Head of caudate nucleus (tissue), 42 donors: ENCODE measurements around the gene GOLGA6L26.
A peak's percentile ranks its signal among the peaks of the same experiment; 100 is the strongest.
"Not testable (repeated sequence)": the region's sequence is repeated elsewhere in the genome, so short reads cannot be mapped to it uniquely, and the experiment has no call there.

Experiments used
- DNase-seq, 42 donors: peaks; one replicate each; pipeline versions ENCODE4 v3.0.0 to v3.0.0-alpha.2; 2020 to 2021; ENCODE audit warnings: mixed read lengths in 7 of 42
- intact Hi-C: fragments of 100-400 bp; cut with DNase I; formaldehyde crosslinking; loops from one replicate; pipeline ENCODE4 v1.15.0; 2022

Gene GOLGA6L26, protein sequence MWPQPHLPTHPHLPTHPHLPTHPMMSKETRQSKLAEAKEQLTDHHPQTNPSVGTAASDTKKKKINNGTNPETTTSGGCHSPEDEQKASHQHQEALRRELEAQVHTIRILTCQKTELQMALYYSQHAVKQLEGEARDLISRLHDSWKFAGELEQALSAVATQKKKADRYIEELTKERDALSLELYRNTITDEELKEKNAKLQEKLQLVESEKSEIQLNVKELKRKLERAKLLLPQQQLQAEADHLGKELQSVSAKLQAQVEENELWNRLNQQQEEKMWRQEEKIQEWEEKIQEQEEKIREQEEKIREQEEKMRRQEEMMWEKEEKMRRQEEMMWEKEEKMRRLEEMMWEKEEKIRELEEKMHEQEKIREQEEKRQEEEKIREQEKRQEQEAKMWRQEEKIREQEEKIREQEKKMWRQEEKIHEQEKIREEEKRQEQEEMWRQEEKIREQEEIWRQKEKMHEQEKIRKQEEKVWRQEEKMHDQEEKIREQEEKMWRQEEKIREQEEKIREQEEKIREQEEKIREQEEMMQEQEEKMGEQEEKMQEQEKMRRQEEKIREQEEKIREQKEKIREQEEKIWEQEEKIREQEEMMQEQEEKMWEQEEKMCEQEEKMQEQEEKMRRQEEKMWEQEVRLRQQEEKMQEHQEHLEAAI

GRCh38 chr15:23334096-23334495 lies at the start of gene GOLGA6L26:
Gene GOLGA6L26, minus strand, starts transcription at chr15:23334196. Its CDS starts 61 bp downstream, at chr15:23334135.
- DNase-seq, intact Hi-C loops: not testable (repeated sequence)

DNA sequence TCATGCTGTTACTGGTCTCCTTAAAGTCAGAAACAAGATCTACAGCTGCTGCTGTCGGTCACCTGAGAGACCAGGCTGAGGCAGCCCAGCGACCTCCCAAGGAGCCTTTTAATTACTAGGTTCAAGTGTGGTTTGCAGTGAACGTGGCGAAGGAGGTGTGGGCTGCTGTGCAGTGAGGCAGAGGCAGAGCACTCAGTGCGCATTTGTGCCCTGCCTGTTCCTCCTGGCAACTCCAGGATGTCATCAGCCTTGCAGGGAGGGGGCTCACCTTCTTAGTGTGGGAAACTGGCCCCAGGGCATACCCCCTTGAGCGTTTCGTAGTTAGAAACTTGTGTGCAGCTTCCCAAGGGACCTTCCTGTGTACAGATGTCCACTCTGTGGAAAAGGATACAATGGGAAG lies 47.2 kb upstream of the GOLGA6L26 start:
- DNase-seq, intact Hi-C loops: not testable (repeated sequence)

- intact Hi-C loops, DNase-seq: not testable (repeated sequence)
These were observed 46.7 kb upstream of the GOLGA6L26 start for GRCh38 chr15:23380700-23381099.

DNA sequence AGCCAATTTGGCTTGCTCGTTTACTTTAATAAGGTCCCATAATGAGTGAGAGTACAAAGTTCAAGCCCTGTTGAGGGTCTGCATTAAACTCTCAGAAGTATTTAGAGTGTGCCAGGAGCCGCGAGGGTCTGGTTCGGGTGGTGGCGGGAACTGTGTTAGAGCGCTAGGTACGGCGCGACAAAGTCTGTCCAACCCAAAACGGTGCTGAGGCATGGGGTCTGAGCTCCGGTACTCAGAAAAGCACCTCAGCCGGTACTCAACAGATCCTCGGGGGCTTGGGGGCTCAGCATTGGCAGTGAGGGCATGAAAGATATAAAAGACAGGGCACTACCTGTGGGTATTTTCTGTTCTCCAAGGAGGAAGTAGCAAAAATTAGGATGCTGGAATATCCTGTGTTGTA lies 45.0 kb upstream of the GOLGA6L26 start:
- intact Hi-C loops: not testable (repeated sequence)

DNA sequence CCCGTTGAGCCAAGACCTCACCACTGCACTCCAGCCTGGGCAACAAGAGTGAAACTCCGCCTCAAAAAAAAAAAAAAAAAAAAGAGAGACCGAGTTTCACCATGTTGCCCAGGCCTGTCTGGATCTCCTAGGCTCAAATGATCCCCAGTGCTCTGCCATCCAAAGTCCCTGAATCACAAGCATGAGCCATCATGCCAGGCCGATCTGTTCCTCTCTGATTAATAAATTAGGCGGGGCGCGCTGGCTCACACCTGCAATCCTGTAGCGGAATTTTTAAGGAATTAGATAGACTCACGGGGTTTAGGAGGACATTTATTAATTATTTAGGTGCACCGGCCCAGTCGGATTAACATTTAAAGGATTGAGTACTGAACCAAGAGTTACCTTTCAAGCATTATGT lies 40.2 kb upstream of the GOLGA6L26 start:
- intact Hi-C loops, DNase-seq: not testable (repeated sequence)

More for the DNA sequence above, 45.0 kb upstream of the GOLGA6L26 start:
- DNase-seq: not testable (repeated sequence)

DNA sequence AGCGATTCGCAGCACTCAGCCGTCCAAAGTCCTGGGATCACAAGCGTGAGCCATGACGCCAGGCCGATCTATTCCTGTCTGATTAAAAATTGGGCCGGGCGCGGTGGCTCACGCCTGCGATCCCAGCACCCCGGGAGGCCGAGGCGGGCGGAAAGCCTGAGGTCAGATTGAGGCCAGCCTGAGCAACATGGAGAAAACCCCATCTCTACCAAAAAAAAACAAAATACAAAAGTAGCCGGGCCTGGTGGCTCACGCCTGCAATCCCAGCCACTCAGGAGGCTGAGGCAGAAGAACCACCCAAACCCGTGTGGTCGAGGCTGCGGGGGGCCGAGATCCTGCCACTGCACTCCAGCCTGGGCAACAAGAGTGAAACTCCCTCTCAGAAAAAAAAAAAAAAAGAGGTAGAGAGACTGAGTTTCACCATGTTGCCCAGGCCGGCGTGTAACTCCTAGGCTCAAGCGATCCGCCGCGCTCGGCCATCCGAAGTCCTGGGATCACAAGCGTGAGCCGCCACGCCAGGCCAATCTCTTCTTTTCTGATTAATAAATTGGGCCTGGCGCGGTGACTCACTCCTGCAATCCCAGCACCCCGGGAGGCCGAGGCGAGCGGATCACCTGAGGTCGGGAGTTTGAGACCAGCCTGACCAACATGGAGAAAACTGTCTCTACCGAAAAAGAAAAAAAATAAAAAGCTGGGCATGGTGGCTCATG lies 39.0 kb upstream of the GOLGA6L26 start:
- DNase-seq, intact Hi-C loops: not testable (repeated sequence)

DNA sequence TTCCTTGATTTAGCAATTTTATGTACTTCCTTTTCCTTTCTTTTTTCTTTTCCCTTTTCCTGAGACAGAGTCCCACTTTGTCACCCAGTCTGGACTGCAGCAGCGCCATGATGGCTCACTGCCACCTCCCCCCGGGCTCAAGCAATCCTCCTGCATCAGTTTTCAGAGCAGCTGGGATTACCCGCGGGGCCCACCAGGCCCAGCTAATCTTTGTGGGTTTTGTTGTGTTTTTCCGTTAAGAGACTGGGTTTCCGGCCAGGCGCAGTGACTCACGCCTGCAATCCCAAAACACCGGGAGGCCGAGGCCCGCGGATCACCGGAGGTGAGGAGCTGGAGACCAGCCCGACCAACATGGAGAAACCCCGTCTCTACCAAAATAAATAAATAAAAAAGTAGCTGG lies 38.3 kb upstream of the GOLGA6L26 start:
- no peak for DNase-seq

GRCh38 chr15:23371868-23372267 lies 37.9 kb upstream of the GOLGA6L26 start:
- intact Hi-C loops: not testable (repeated sequence)

More for the DNA sequence above, 38.3 kb upstream of the GOLGA6L26 start:
- intact Hi-C loops: no loop called here

DNA sequence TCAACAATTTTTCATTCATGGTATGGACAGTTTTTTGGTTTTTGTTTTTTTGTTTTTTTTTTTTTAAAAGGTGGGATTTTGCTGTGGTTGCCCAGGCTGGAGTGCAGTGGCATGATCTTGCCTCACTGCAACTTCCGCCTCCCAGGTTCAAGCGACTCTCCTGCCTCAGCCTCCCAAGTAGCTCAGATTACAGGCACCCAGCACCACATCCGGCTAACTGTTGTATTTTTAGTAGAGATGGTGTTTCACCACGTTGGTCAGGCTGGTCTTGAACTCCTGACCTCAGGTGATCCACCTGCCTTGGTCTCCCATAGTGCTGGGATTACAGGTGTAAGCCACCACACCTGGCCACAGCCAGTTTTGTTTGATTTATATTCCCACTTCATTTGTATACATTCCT lies 37.1 kb upstream of the GOLGA6L26 start:
- DNase-seq, intact Hi-C loops: not testable (repeated sequence)

More at GRCh38 chr15:23371868-23372267, 37.9 kb upstream of the GOLGA6L26 start:
- not testable (repeated sequence) for DNase-seq

DNA sequence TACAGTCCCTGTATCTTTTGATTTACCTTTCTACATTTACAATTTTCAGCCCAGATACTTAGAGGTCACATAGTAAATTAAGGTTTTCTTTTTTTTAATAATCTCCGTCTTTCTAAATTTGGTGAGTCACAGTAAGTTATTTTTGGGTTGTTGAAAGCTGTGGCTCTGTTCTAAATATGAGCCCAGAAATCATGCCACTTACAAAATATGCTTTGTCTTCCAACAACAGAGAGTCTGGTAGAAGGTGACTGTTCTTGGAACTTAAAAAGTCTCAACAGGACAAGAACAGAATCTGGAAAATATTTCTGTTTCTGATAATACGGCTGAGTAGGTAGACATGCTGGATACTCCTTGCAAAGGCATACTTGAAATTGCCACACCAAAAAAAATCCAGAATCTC lies 36.6 kb upstream of the GOLGA6L26 start:
- DNase-seq: no peak
- intact Hi-C loops: no loop called here

DNA sequence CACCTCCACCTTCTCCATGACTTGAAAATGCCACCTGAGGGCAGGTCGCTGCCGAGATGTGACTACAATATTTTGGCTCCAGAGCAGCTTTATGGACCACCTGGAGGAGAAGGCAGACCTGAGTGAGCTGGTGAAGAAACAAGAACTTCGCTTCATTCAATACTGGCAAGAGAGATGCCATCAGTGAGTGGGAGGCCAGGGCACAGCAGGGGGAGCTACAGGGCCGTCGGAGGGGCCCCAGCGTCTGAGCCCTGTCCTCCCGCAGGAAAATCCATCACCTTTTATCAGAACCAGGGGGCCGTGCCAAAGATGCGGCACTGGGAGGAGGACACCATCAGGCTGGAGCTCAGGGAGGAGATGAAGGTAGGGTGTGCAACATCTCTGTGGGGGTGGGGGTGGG lies 30.3 kb upstream of the GOLGA6L26 start:
- intact Hi-C loops, DNase-seq: not testable (repeated sequence)

- DNase-seq: peak in 1 of 42 donors; percentile 5
- intact Hi-C loops: not testable (repeated sequence)
These were observed 28.6 kb upstream of the GOLGA6L26 start for GRCh38 chr15:23362622-23363021.

GRCh38 chr15:23354448-23354847 lies 20.5 kb upstream of the GOLGA6L26 start, which contains the start of gene GOLGA8S:
Gene GOLGA8S, plus strand, starts transcription at chr15:23354748. Its CDS starts 62 bp downstream, at chr15:23354810.
- intact Hi-C loops, DNase-seq: not testable (repeated sequence)

- intact Hi-C loops: not testable (repeated sequence)
These were observed 22.8 kb downstream of the GOLGA6L26 start for GRCh38 chr15:23311233-23311632.

DNA sequence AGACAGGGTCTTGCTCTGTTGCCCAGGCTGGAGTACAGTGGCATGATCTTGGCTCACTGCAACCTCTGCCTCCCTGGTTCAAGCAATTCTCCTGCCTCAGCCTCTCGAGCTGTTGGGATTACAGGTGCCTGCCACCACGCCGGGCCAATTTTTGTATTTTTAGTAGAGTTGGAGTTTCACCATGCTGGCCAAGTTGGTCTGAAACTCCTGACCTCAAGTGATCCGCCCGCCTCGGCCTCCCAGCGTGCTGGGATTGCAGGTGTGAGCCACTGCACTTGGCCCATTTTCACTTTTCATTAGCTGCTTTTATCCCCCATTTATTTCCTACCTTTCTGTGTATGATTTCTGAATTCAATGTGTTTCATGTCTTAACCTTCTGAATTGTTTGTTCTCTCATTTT lies 28.1 kb downstream of the GOLGA6L26 start:
- DNase-seq: not testable (repeated sequence)

More at GRCh38 chr15:23311233-23311632, 22.8 kb downstream of the GOLGA6L26 start:
- not testable (repeated sequence) for DNase-seq

DNA sequence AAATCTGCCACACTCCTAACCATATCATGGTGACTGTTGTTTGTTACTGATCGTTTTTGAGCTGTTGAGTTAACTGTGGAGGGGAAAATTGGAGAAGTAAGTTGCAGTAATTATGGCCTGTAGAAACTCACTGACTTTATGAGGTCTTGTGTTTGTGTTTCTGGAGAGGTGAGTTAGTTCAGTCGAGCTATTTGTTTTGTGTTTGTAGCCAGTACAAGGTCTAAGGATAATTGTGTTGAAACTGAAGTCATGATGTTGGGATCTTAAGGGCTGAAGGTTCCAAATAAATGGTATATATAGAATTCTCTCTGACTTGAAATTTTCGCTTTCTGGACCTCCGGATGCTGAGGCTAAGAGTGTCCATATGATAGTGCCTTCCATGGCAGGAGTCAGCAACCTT lies 29.2 kb downstream of the GOLGA6L26 start:
- intact Hi-C loops, DNase-seq: not testable (repeated sequence)

More for the DNA sequence above, 28.1 kb downstream of the GOLGA6L26 start:
- intact Hi-C loops: not testable (repeated sequence)

- peak in 2 of 42 donors; percentile 6 to 30 for DNase-seq
- intact Hi-C loops: not testable (repeated sequence)
These were observed 29.7 kb downstream of the GOLGA6L26 start for GRCh38 chr15:23304267-23304666.

DNA sequence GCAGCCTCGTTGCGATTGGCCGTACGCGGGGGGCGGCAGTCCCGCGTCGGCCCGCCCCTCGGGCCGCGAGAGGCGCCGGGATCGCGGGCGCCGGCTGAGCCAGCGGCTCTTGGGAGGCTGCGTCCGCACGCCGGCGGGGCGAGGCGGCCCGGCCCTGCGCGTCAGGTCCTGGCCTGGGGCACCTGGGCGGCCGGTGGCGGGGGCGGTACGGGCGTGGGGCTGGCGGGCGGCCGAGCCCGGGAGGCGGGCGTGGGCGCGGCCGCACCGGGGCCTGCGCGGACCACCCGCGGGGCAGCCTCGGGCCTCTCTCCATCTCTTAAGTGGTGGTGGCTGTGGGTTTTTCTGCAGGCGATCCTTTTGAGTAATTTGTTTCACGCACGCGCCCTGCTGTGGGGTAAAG lies 30.3 kb downstream of the GOLGA6L26 start:
- intact Hi-C loops: not testable (repeated sequence)
- peak in 29 of 42 donors; percentile 6 to 61 (median 39) for DNase-seq

- DNase-seq, intact Hi-C loops: not testable (repeated sequence)
These were observed 30.8 kb downstream of the GOLGA6L26 start for GRCh38 chr15:23303246-23303645.
